HepG2 (cell line): ENCODE data around the gene RAPGEF2. TPM values are rescaled to one million over a fixed set of nuclear protein-coding genes. Genes with fewer than 3 reads are reported as not detected.

Source experiments
- ATAC-seq: fragments of 200-7000 bp; cut with Tn5 transposase; 3 replicates; pipeline ENCODE4 v1.9.1; 2020; ENCODE audit warnings: mild to moderate bottlenecking, moderate library complexity
- BruUV-seq: library from RNA; stranded (reverse); fragments of 400-500 nt; replicated peaks from 2 replicates; lab custom pipeline; 2021; lab: Mats Ljungman, UMichigan
- CTCF ChIA-PET: fragments of 300-600 bp; formaldehyde crosslinking; extraction: SDS; loops from one replicate; lab custom pipeline; 2021; ENCODE audit warnings: low total read pairs, inconsistent platforms, low intra/inter-chr PET ratio; lab: Yijun Ruan, JAX
- POLR2A ChIA-PET: fragments of 350-600 bp; sonication (Branson Sonifier 250); formaldehyde crosslinking; loops from one replicate; lab custom pipeline; 2020; ENCODE audit warnings: antibody characterized with exemption, inconsistent platforms; lab: Yijun Ruan, JAX
- DNase-seq: peaks from one replicate; pipeline ENCODE4 v3.0.0-alpha.2; 2015; ENCODE audit warnings: low spot score
- FAIRE-seq: peaks from 3 replicates; lab custom pipeline; 2011; peaks lifted over from hg19 to GRCh38; lab: Jason Lieb, UNC
- H2AFZ ChIP-seq: one replicate; pipeline ENCODE4 v1.6.1; 2011; ENCODE audit warnings: low read length, inconsistent platforms
- H3K27ac ChIP-seq: fragments of 300-600 bp; 3 replicates; pipeline ENCODE4 v1.8.0; 2011; ENCODE audit warnings: mixed run types, mild to moderate bottlenecking, mixed read lengths, low read length, inconsistent platforms; ENCODE audit not compliant: insufficient read depth; ENCODE audit errors: extremely low read length
- H3K27me3 ChIP-seq, 2 experiments: fragments of 200-600 bp in 1 of 2; 2 replicates in 1 of 2; 3 replicates in 1 of 2; pipeline versions ENCODE4 v1.6.0 to v1.8.0; 2011; ENCODE audit warnings: low read length in 2 of 2, mild to moderate bottlenecking in 2 of 2, moderate library complexity in 2 of 2, inconsistent platforms in 1 of 2; ENCODE audit not compliant: insufficient read depth in 2 of 2, control insufficient read depth in 1 of 2
- H3K36me3 ChIP-seq, 2 experiments: fragments of 200-600 bp in 1 of 2; replicated peaks in 1 of 2; 2 replicates in 1 of 2; 3 replicates in 1 of 2; pipeline versions ENCODE4 v1.5.1 to v1.8.0; 2011; ENCODE audit warnings: low read length in 2 of 2, inconsistent platforms in 1 of 2; ENCODE audit not compliant: insufficient read depth in 2 of 2, control insufficient read depth in 1 of 2
- H3K4me1 ChIP-seq: 2 replicates; pipeline ENCODE4 v1.5.1; 2012; ENCODE audit warnings: low read length, inconsistent platforms; ENCODE audit not compliant: insufficient read depth
- H3K4me2 ChIP-seq: 2 replicates; pipeline ENCODE4 v1.6.0; 2011; ENCODE audit warnings: low read depth, low read length, inconsistent platforms
- H3K4me3 ChIP-seq, 3 experiments: fragments of 200-600 bp in 1 of 3; sonication (generic), shearing (Covaris generic) in 1 of 3; replicated peaks in 1 of 3; 2 replicates each; pipeline ENCODE4 v1.5.1; 2011 to 2016; ENCODE audit warnings: low read length in 3 of 3, inconsistent platforms in 2 of 3, low read depth in 2 of 3, mild to moderate bottlenecking in 2 of 3, control low read depth in 1 of 3, mixed read lengths in 1 of 3; ENCODE audit not compliant: insufficient read depth in 1 of 3
- H3K79me2 ChIP-seq: one replicate; pipeline ENCODE4 v1.6.1; 2011; ENCODE audit warnings: low read length, inconsistent platforms; ENCODE audit not compliant: insufficient read depth
- H3K9ac ChIP-seq: 2 replicates; pipeline ENCODE4 v1.6.0; 2011; ENCODE audit warnings: mild to moderate bottlenecking, low read depth, low read length, inconsistent platforms; ENCODE audit not compliant: insufficient read depth
- H3K9me3 ChIP-seq: 2 replicates; pipeline ENCODE4 v1.5.1; 2012; ENCODE audit warnings: mild to moderate bottlenecking, low read length
- H4K20me1 ChIP-seq: 2 replicates; pipeline ENCODE4 v1.6.0; 2011; ENCODE audit warnings: inconsistent platforms, mild to moderate bottlenecking, low read length, moderate library complexity; ENCODE audit not compliant: insufficient read depth
- AGO2 ChIP-seq: fragments of 200-400 bp; formaldehyde crosslinking; optimal IDR thresholded peaks from 2 replicates; pipeline ENCODE3; 2017; ENCODE audit warnings: mild to moderate bottlenecking, low read depth, low read length, moderate library complexity
- BCLAF1 ChIP-seq: fragments of 450-650 bp; IDR thresholded peaks from 2 replicates; pipeline ENCODE4 v1.6.1; 2017; ENCODE audit warnings: mild to moderate bottlenecking
- MXD4 ChIP-seq: IDR thresholded peaks from 2 replicates; pipeline ENCODE4 v1.6.1; 2016; ENCODE audit warnings: mild to moderate bottlenecking, missing biosample characterization, missing genetic modification reagents
- NCOA2 ChIP-seq: sonication (generic); formaldehyde crosslinking; IDR thresholded peaks from 2 replicates; pipeline ENCODE4 v1.8.0; 2022; ENCODE audit warnings: inconsistent platforms
- NR2F1 ChIP-seq, 2 experiments: fragments of 450-650 bp in 1 of 2; formaldehyde crosslinking in 1 of 2; IDR thresholded peaks; 2 replicates each; pipeline versions ENCODE4 v1.5.0 to v1.6.1; 2016 to 2020; ENCODE audit warnings: mild to moderate bottlenecking in 1 of 2, missing compliant biosample characterization in 1 of 2, missing genetic modification reagents in 1 of 2, moderate library complexity in 1 of 2
- RBM22 ChIP-seq: fragments of 200-400 bp; formaldehyde crosslinking; optimal IDR thresholded peaks from 2 replicates; pipeline ENCODE3; 2017; ENCODE audit warnings: mild to moderate bottlenecking, low read length, moderate library complexity
- SOX13 ChIP-seq, 3 experiments: fragments of 450-650 bp in 1 of 3; sonication (generic) in 1 of 3; formaldehyde crosslinking in 1 of 3; IDR thresholded peaks in 2 of 3; conservative IDR thresholded peaks in 1 of 3; 2 replicates each; pipeline versions ENCODE4 v1.5.0 to v1.6.1; 2016 to 2020; ENCODE audit warnings: antibody characterized with exemption in 1 of 3, mild to moderate bottlenecking in 1 of 3, missing compliant biosample characterization in 1 of 3, missing genetic modification reagents in 1 of 3, moderate library complexity in 1 of 3
- ZNF274 ChIP-seq: sonication (generic); formaldehyde crosslinking; IDR thresholded peaks from 2 replicates; pipeline ENCODE4 v1.5.1; 2020; ENCODE audit warnings: mild to moderate bottlenecking, missing genetic modification reagents
- ZNF510 ChIP-seq: sonication (generic); formaldehyde crosslinking; IDR thresholded peaks from 2 replicates; pipeline ENCODE4 v1.4.0; 2020; ENCODE audit warnings: low read depth, mild to moderate bottlenecking, missing genetic modification reagents
- ZNF530 ChIP-seq: sonication (generic); formaldehyde crosslinking; IDR thresholded peaks from 2 replicates; pipeline ENCODE4 v1.5.0; 2020; ENCODE audit warnings: low read depth, mild to moderate bottlenecking, missing genetic modification reagents
- ZNF619 ChIP-seq: sonication (generic); formaldehyde crosslinking; IDR thresholded peaks from 2 replicates; pipeline ENCODE4 v1.4.0; 2020; ENCODE audit warnings: mild to moderate bottlenecking, missing genetic modification reagents
- ZNF7 ChIP-seq: IDR thresholded peaks from 2 replicates; pipeline ENCODE4 v1.6.1; 2016; ENCODE audit warnings: missing biosample characterization, missing genetic modification reagents
- WGBS: methylation state at CpG from one replicate; pipeline ENCODE4 v1.1.6; 2017; ENCODE audit warnings: low lambda C conversion rate; 5-methylcytosine and 5-hydroxymethylcytosine counted together
- in situ Hi-C: cut with HindIII; loops from 2 replicates; pipeline ENCODE4 v1.10.0; 2017; ENCODE audit warnings: low pct_unique_long_range_greater_than_20kb; ENCODE audit not compliant: extremely low pct_ligation_motif_present
- intact Hi-C: fragments of 100-400 bp; cut with micrococcal nuclease; formaldehyde crosslinking; loops from one replicate; pipeline ENCODE4 v1.10.0; 2022; ENCODE audit not compliant: unreplicated experiment
- polyA plus RNA-seq, 8 experiments: library from polyadenylated mRNA; depleted of rRNA in 3 of 8; stranded (reverse) in 7 of 8; unstranded in 1 of 8; fragments of >200 nt; fragmentation: Illumina TruSeq in 4 of 8; extraction: Trizol in 4 of 8; gene quantifications; 2 replicates each; pipeline versions ENCODE4 v1.2.1 to v1.2.3, GENCODE V29; 2011 to 2016; ENCODE audit warnings: low read depth in 4 of 8, missing spikeins in 1 of 8, mixed read lengths in 1 of 8; ENCODE audit not compliant: insufficient read depth in 1 of 8
- total RNA-seq, 5 experiments: library from RNA; depleted of rRNA; stranded (reverse); fragments of >200 nt; fragmentation: Illumina TruSeq; extraction: Trizol; gene quantifications; 2 replicates each; pipeline ENCODE4 v1.2.3, GENCODE V29; 2016; ENCODE audit warnings: low read depth in 1 of 5

Gene RAPGEF2
- total and polyA plus RNA-seq, 2 of the 13 experiments (the other 11 are each of a cell fraction or from before 2014, with no cell fraction given) = 19.2 to 23.0 TPM

- H3K4me1 ChIP-seq = peaks cover 12% of the 10 kb centered on the region
- H3K9me3 ChIP-seq = no peaks in the 10 kb centered on the region
- BruUV-seq = no TSS peak
- 8% methylated on average over 3 of the region's 3 CpGs for WGBS
- H3K79me2 ChIP-seq = no peaks in the 10 kb centered on the region
- ATAC-seq (no peak), FAIRE-seq (no peak), DNase-seq (no peak)
- H3K27ac ChIP-seq = no peak overlapping the region
- CTCF ChIA-PET = no interaction called here
- peaks cover 0 to 5% of the 10 kb centered on the region in 2 experiments; a peak in 1 of 5 replicates for H3K27me3 ChIP-seq
- no peaks in the 10 kb centered on the region for H4K20me1 ChIP-seq
- no peaks in the 10 kb centered on the region for H3K36me3 ChIP-seq
- intact Hi-C loops = no loop called here
- H3K4me2 ChIP-seq = no peak overlapping the region
- TF ChIP-seq BCLAF1 (no peak), ZNF274 (CRISPR knock-in tag) (no peak), NCOA2 (CRISPR knock-in tag) (no peak), ZNF619 (CRISPR knock-in tag) (no peak), ZNF510 (no peak), ZNF530 (no peak), MXD4 (CRISPR knock-in tag) (no peak), SOX13 (IDR thresholded peaks at IDR 0.05) (no peak), SOX13 (CRISPR knock-in tag; conservative IDR thresholded peaks at IDR 0.05 in 1 of 2, IDR thresholded peaks at IDR 0.05 in 1 of 2) (no peak), NR2F1 (CRISPR knock-in tag; IDR thresholded peaks at IDR 0.05) (no peak), RBM22 (no peak), AGO2 (no peak), ZNF7 (CRISPR knock-in tag) (no peak)
- TF ChIP-seq, all 625 proteins: peak for 0
- H3K4me3 ChIP-seq = no peak overlapping the region
- H3K9ac ChIP-seq = no peak overlapping the region
- in situ Hi-C loops = no loop called here
- POLR2A ChIA-PET = no interaction called here
- H2AFZ ChIP-seq = no peak overlapping the region
Observed at GRCh38 chr4:159396151-159396550, 293.3 kb downstream of the RAPGEF2 start.
